Stimulated activated CD8-positive, alpha-beta memory T cell treated with anti-CD3 and anti-CD28 coated beads, Interleukin-4, amount 100 ng/mL, for 4 hours (primary cell): ENCODE results near the gene GADD45A.

ENCODE experiments used
- DNase-seq, 2 donors: peaks; one replicate each; pipeline ENCODE4 v3.0.0-alpha.2; 2020; ENCODE audit warnings: low read depth in 2 of 2, low spot score in 1 of 2

The GADD45A gene

DNA sequence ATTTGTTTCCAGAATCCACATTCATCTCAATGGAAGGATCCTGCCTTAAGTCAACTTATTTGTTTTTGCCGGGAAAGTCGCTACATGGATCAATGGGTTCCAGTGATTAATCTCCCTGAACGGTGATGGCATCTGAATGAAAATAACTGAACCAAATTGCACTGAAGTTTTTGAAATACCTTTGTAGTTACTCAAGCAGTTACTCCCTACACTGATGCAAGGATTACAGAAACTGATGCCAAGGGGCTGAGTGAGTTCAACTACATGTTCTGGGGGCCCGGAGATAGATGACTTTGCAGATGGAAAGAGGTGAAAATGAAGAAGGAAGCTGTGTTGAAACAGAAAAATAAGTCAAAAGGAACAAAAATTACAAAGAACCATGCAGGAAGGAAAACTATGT, 2.6 kb downstream of the GADD45A start:
- DNase-seq, result no peak

GRCh38 chr1:67688526-67689219, 3.7 kb downstream of the GADD45A start:
- no peak for DNase-seq

- no peak for DNase-seq
These were observed 4.4 kb downstream of the GADD45A start for GRCh38 chr1:67689267-67690017.

- DNase-seq, result no peak
These were observed 5.0 kb downstream of the GADD45A start for GRCh38 chr1:67690018-67690363.

- no peak for DNase-seq
These were observed 5.4 kb downstream of the GADD45A start for GRCh38 chr1:67690411-67690810.

DNA sequence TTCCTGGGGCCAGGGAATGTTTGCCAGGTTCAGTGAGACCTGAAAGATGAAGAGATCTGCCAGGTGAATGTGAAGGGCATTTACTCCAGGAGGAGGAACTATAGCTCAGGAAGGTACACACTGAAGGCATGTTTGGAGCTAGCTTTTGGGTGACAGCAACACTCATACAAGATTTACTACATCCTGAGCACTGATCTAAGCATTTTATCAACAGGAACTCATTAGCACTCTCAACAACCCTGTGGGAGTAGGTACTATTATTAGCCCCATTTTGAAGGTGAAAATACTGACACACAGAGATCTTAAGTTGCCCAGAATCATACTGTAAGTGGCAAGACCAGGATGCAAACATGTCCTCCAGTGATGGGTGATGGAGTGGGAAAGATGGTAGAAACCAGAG, 6.7 kb downstream of the GADD45A start:
- no peak for DNase-seq

DNA sequence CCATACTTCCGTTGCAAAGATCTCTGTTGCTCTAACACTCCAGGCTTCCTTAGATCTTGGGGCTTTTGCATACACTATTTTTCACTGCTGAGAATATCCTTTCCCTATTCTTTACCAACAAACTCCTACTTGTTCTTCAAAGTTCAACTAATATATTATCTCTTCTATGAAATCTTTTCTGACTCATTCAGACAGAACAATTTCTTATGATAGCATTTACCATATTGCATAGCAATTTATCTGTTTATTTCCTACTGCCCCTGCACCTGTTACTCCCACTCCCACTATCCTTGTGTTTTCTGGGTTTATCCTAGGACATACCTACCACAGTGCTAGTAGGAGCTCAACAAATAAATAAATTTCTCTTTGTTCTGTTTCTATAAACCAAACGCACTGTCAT, 11.0 kb downstream of the GADD45A start:
- no peak for DNase-seq

DNA sequence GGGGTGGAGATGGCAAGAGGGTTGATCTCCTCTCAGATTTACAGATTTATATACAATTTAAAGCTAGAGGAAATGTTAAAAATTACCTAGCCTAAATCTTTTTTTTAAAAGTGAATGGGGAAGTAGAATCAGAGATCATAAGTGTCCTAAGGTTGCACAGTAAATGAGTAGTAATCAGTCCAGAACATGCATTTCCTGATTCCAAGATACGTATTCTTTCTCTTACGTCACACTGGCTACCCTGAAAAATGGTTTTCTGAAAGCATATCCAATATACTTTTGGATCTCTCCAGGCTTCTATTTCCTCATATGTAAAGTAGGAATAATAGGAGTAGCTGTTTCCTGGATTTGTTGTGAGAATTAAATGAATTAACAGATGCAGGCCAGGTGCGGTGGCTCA, 11.7 kb downstream of the GADD45A start:
- DNase-seq, result no peak

DNA sequence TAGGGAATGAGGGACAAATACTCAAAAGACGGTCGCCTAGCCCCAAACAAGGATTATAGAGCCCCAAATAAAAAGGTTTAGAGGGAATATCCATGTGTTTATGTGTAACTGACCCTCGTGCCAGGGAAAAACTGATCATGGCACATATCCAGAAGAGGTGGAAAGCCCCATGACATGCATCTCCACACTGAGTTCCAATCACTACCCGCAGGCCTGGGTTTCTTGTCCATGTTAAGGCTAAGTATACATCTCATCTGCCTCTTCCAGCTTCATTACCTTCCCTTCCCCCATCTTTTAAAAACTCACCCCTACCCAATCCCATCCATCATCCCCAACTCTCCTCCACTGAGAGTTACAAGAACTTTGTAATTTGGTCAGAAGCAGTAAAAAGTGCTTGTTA, 15.2 kb downstream of the GADD45A start:
- DNase-seq, result no peak

- DNase-seq, result no peak
These were observed 15.8 kb downstream of the GADD45A start for GRCh38 chr1:67700692-67701410.

DNA sequence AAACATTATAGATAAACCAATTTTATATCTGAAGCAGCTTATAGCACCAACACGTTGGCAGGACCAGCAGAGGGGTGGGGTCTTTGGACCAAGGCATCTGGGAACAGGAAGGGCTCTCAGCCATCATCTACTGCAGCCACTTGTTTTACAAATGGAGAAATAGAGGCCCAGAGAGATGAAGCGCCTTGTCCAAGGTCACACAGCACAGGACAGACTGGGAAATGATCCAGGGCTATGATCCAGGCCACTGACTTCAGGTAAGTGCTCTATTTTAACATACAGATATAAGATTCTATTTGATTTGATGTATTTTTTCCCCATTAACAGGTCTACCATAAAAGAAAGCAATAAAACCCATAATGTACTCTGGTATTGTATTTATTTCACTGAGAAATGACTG, 16.9 kb downstream of the GADD45A start:
- DNase-seq, result no peak

- DNase-seq, result no peak
These were observed 19.4 kb downstream of the GADD45A start for GRCh38 chr1:67704351-67704750.

GRCh38 chr1:67705735-67706453, 20.9 kb downstream of the GADD45A start:
- DNase-seq, result no peak

- DNase-seq, result no peak
These were observed 23.6 kb downstream of the GADD45A start for GRCh38 chr1:67708606-67709005.

GRCh38 chr1:67710417-67710816, 25.4 kb downstream of the GADD45A start:
- DNase-seq, result no peak

GRCh38 chr1:67711158-67711854, 26.3 kb downstream of the GADD45A start:
- DNase-seq, result no peak

- DNase-seq, result no peak
These were observed 26.8 kb downstream of the GADD45A start for GRCh38 chr1:67711855-67712212.

DNA sequence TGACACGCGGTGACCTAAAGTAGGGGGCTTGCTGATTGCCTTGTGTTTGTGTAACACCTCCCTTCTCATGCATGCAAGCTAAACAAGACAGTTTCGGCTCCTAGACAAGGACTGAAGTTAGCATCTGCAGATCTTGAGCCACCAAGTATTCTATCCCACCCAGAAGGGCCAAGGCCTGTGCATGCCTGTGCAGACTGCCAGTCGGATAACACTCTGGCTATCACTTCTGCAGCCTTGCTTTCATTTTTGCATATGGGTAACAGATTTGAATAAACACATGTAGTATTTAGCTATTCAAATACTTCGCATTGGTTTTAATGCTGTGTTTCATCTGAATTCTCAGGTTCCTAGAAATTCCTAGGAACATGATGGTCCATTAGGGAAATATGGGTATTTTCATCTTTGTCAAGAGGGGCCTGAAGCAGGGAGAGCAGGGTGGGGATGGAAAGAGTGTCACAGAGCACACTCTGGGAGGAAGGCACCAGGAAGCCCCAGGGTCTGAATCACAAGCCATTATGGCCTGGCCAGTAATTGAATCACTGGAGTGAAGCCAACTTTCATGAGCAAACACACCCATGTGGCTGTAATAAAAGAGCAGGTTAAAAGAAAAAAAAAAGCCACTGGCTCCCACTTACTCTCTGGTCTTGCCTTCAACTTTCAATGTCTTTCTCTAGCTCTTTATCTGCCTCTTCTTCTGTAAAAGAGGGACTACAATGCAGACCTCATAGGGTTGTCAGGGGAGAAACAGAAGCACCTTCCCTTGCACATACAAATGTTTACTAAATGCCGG, 28.3 kb downstream of the GADD45A start:
- no peak for DNase-seq

GRCh38 chr1:67715819-67716218, 30.8 kb downstream of the GADD45A start:
- no peak for DNase-seq

DNA sequence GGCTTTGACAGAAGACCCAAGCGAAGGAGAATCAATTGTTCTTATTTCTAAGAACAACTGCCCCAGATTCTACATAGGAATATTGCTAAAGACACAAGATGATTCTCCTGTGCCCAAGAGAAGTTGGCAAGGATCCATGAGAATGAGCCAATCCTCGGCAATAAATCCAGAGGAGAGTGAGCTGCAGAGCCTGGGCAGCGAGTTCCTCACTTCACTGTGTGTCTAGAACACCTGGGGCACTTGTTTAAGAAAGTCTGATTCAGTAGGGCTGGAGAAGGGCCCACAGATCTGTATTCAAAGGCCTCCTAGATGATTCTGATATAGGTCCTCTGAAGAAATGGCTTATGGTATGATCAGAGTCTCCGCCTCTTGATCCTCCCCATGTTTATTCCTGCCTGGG, 31.8 kb downstream of the GADD45A start:
- DNase-seq, result no peak
